ENCODE measurements around the gene FGA. TPM values are rescaled to one million over a fixed set of nuclear protein-coding genes. Genes with fewer than 3 reads are reported as not detected.

Gene FGA
- total and polyA plus RNA-seq, 2 of the 8 experiments (the other 6 are each of a cell fraction or from before 2014, with no cell fraction given), result not detected

DNA sequence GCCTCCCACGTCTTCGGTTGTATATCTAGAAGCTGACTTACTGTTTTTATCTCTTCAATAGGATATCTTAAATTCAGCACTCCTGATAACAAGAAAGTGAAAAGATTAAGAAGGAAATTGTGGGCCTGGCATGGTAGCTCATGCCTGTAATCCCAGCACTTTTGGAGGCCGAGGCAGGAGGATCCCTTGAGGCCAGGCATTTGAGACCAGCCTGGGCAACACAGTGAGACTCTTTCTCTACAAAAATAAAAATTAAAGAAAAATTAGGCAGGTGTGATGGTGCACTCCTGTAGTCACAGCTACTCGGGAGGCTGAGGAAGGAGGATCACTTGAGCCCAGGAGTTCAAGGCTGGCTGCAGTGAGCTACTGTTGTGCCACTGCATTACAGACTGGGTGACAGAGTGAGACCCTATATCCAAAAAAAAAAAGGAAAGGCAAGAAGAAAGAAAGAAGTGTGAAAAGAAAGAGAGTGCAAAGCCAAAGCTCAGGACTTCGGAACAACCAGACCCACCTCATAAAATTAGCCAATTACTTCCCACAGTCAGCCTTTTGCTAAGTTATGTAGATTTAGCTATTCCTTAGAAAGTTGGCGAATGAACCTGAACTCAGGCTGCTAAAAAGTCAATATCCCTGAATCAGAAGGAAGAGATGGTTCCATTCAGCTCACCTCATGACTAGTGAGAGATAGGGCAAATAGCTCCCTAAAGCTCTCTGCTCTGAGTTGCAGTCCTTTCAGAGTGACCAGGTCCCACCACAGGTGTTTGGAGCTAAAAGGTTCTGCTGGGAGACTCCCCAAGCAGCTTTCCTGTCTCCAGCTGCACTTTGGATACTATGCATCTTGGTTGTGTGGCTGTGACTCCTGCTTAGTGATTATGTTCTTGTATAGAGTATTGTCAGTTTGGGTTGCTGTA is 12.7 kb upstream of the FGA start (continued):
- no peak for TF ChIP-seq POU5F1 (IDR thresholded peaks at IDR 0.05; ENCODE audit: low read depth, low read length)

All from H1 (cell line).